Activated CD8-positive, alpha-beta memory T cell treated with anti-CD3 and anti-CD28 coated beads for 24 hours (primary cell): ENCODE data around the gene ZMAT3.
A peak's percentile ranks its signal among the peaks of the same experiment; 100 is the strongest.
"Not testable (repeated sequence)": the region's sequence is repeated elsewhere in the genome, so short reads cannot be mapped to it uniquely, and the experiment has no call there.

Source experiments
- DNase-seq: peaks from one replicate; pipeline ENCODE4 v3.0.0-alpha.2; 2020

The ZMAT3 gene

GRCh38 chr3:179068779-179069530, 2.7 kb downstream of the ZMAT3 start:
- DNase-seq = no peak

GRCh38 chr3:179067839-179068238, 3.8 kb downstream of the ZMAT3 start:
- no peak for DNase-seq

- DNase-seq = no peak
These were observed 4.3 kb downstream of the ZMAT3 start for GRCh38 chr3:179067291-179067690.

GRCh38 chr3:179063945-179064560, 7.6 kb downstream of the ZMAT3 start:
- no peak for DNase-seq

- no peak for DNase-seq
These were observed 15.3 kb downstream of the ZMAT3 start for GRCh38 chr3:179056326-179056725.

GRCh38 chr3:179054565-179054964, 17.0 kb downstream of the ZMAT3 start:
- not testable (repeated sequence) for DNase-seq

- no peak for DNase-seq
These were observed 24.9 kb downstream of the ZMAT3 start for GRCh38 chr3:179046497-179047353.

- no peak for DNase-seq
These were observed 25.7 kb downstream of the ZMAT3 start for GRCh38 chr3:179045719-179046402.

GRCh38 chr3:179038899-179039251, 32.7 kb downstream of the ZMAT3 start:
- DNase-seq = not testable (repeated sequence)

- no peak for DNase-seq
These were observed 33.3 kb downstream of the ZMAT3 start for GRCh38 chr3:179038216-179038898.

- peak; percentile 62 for DNase-seq
These were observed 34.3 kb downstream of the ZMAT3 start for GRCh38 chr3:179037351-179037750.

- DNase-seq = no peak
These were observed 34.8 kb downstream of the ZMAT3 start for GRCh38 chr3:179036626-179037300.

GRCh38 chr3:179036226-179036625, 35.4 kb downstream of the ZMAT3 start:
- DNase-seq = no peak

GRCh38 chr3:179035232-179035631, 36.4 kb downstream of the ZMAT3 start:
- no peak for DNase-seq

GRCh38 chr3:179033304-179033657, 38.3 kb downstream of the ZMAT3 start:
- DNase-seq = not testable (repeated sequence)

- DNase-seq = not testable (repeated sequence)
These were observed 38.9 kb downstream of the ZMAT3 start for GRCh38 chr3:179032454-179033303.

- DNase-seq = no peak
These were observed 42.5 kb downstream of the ZMAT3 start for GRCh38 chr3:179029096-179029495.

GRCh38 chr3:179028408-179028807, 43.2 kb downstream of the ZMAT3 start:
- no peak for DNase-seq

- no peak for DNase-seq
These were observed 44.2 kb downstream of the ZMAT3 start for GRCh38 chr3:179027326-179027900.

GRCh38 chr3:179026636-179027035, 45.0 kb downstream of the ZMAT3 start:
- DNase-seq = no peak
